Measurements from ENCODE around the gene KATNAL1.

The KATNAL1 gene

GRCh38 chr13:30196025-30196424 is 111.3 kb downstream of the KATNAL1 start:
- no peak overlapping the region for H2AFZ ChIP-seq (ENCODE audit: low read depth, low read length)
- WGBS = 55% methylated on average over 3 of the region's 3 CpGs
- no peak overlapping the region for H3K14ac ChIP-seq (ENCODE audit: low read length in 2 of 2)
- peak; percentile 39 for DNase-seq
- H3K79me1 ChIP-seq (replicated peaks; ENCODE audit: low read length, poor library complexity, severe bottlenecking) = peaks cover 5% of the 10 kb centered on the region
- H2BK120ac ChIP-seq (ENCODE audit: low read depth, low read length) = peak overlapping the region; percentile 1
- H3K9me3 ChIP-seq (ENCODE audit: control insufficient read depth, low read length) = no peaks in the 10 kb centered on the region
- no peak overlapping the region for H2AK5ac ChIP-seq (ENCODE audit: low read length, severe bottlenecking)
- H3K9ac ChIP-seq (ENCODE audit: low read length) = no peak overlapping the region
- no peak overlapping the region for H3K4me2 ChIP-seq (ENCODE audit: low read length, poor library complexity, severe bottlenecking)
- no peak overlapping the region for H4K8ac ChIP-seq (ENCODE audit: low read length)
- no peak overlapping the region for H3K4me3 ChIP-seq (ENCODE audit: insufficient read depth in 1 of 2, low read depth in 1 of 2, low read length in 2 of 2)
- H4K91ac ChIP-seq (ENCODE audit: low read length) = peak overlapping the region; percentile 7
- no peak overlapping the region for H3K18ac ChIP-seq (ENCODE audit: low read depth in 1 of 2, low read length in 2 of 2)
- H3K23ac ChIP-seq (ENCODE audit: low read length in 2 of 2) = peak overlapping the region in 1 of 2 experiments; percentile 74
- H3K27me3 ChIP-seq (ENCODE audit: control insufficient read depth in 1 of 2, insufficient read depth in 1 of 2, low read length in 2 of 2) = no peaks in the 10 kb centered on the region
- peak overlapping the region; percentile 66 for H3K27ac ChIP-seq (ENCODE audit: low read length, poor library complexity, severe bottlenecking)
- H2BK12ac ChIP-seq (ENCODE audit: low read length in 2 of 2) = no peak overlapping the region
- H2BK5ac ChIP-seq (ENCODE audit: low read depth, low read length, poor library complexity, severe bottlenecking) = peak overlapping the region; percentile 10
- H2BK15ac ChIP-seq (ENCODE audit: low read depth, poor library complexity, severe bottlenecking) = no peak overlapping the region
- H3K4me1 ChIP-seq (ENCODE audit: control insufficient read depth, insufficient read depth, low read depth, low read length) = peaks cover 7% of the 10 kb centered on the region
- H3K36me3 ChIP-seq (ENCODE audit: control insufficient read depth in 1 of 2, insufficient read depth in 2 of 2, low read depth in 1 of 2, low read length in 2 of 2) = peaks cover 4 to 11% of the 10 kb centered on the region in 2 experiments
- H3K4ac ChIP-seq (ENCODE audit: low read depth in 1 of 2, low read length in 2 of 2) = no peak overlapping the region

GRCh38 chr13:30194906-30195305 is 112.4 kb downstream of the KATNAL1 start:
- Histone ChIP-seq H3K23ac (ENCODE audit: low read length in 2 of 2) (no peak overlapping the region), H3K14ac (ENCODE audit: low read length in 2 of 2) (no peak overlapping the region), H3K18ac (ENCODE audit: low read depth in 1 of 2, low read length in 2 of 2) (no peak overlapping the region), H3K4me1 (ENCODE audit: control insufficient read depth, insufficient read depth, low read depth, low read length) (peaks cover 7% of the 10 kb centered on the region), H2BK12ac (ENCODE audit: low read length in 2 of 2) (no peak overlapping the region), H4K8ac (ENCODE audit: low read length) (no peak overlapping the region), H3K4me2 (ENCODE audit: low read length, poor library complexity, severe bottlenecking) (no peak overlapping the region), H3K27ac (ENCODE audit: low read length, poor library complexity, severe bottlenecking) (no peak overlapping the region), H2BK15ac (ENCODE audit: low read depth, poor library complexity, severe bottlenecking) (no peak overlapping the region), H3K27me3 (ENCODE audit: control insufficient read depth in 1 of 2, insufficient read depth in 1 of 2, low read length in 2 of 2) (no peaks in the 10 kb centered on the region), H3K9ac (ENCODE audit: low read length) (no peak overlapping the region), H2AFZ (ENCODE audit: low read depth, low read length) (no peak overlapping the region), H2AK5ac (ENCODE audit: low read length, severe bottlenecking) (no peak overlapping the region), H2BK5ac (ENCODE audit: low read depth, low read length, poor library complexity, severe bottlenecking) (no peak overlapping the region), H3K79me1 (replicated peaks; ENCODE audit: low read length, poor library complexity, severe bottlenecking) (peaks cover 3% of the 10 kb centered on the region), H2BK120ac (ENCODE audit: low read depth, low read length) (no peak overlapping the region), H3K36me3 (ENCODE audit: control insufficient read depth in 1 of 2, insufficient read depth in 2 of 2, low read depth in 1 of 2, low read length in 2 of 2) (peaks cover 0 to 7% of the 10 kb centered on the region in 2 experiments), H3K4me3 (ENCODE audit: insufficient read depth in 1 of 2, low read depth in 1 of 2, low read length in 2 of 2) (no peak overlapping the region), H3K4ac (ENCODE audit: low read depth in 1 of 2, low read length in 2 of 2) (no peak overlapping the region), H3K9me3 (ENCODE audit: control insufficient read depth, low read length) (no peaks in the 10 kb centered on the region), H4K91ac (ENCODE audit: low read length) (no peak overlapping the region)
- WGBS = 64% methylated on average over 7 of the region's 7 CpGs
- no peak for DNase-seq

GRCh38 chr13:30193279-30194234 is 113.8 kb downstream of the KATNAL1 start:
- H3K14ac ChIP-seq (ENCODE audit: low read length in 2 of 2) = no peak overlapping the region
- 97% methylated on average over 9 of the region's 11 CpGs for WGBS

GRCh38 chr13:30192320-30193093 is 114.8 kb downstream of the KATNAL1 start:
- H3K23ac ChIP-seq (ENCODE audit: low read length in 2 of 2) = no peak overlapping the region
- H3K27me3 ChIP-seq (ENCODE audit: control insufficient read depth in 1 of 2, insufficient read depth in 1 of 2, low read length in 2 of 2) = no peaks in the 10 kb centered on the region
- H2BK120ac ChIP-seq (ENCODE audit: low read depth, low read length) = no peak overlapping the region
- H3K18ac ChIP-seq (ENCODE audit: low read depth in 1 of 2, low read length in 2 of 2) = no peak overlapping the region
- no peak overlapping the region for H4K91ac ChIP-seq (ENCODE audit: low read length)
- H4K8ac ChIP-seq (ENCODE audit: low read length) = no peak overlapping the region
- DNase-seq = no peak
- no peak overlapping the region for H3K14ac ChIP-seq (ENCODE audit: low read length in 2 of 2)
- H3K4me2 ChIP-seq (ENCODE audit: low read length, poor library complexity, severe bottlenecking) = no peak overlapping the region
- H2BK15ac ChIP-seq (ENCODE audit: low read depth, poor library complexity, severe bottlenecking) = no peak overlapping the region
- no peak overlapping the region for H2AFZ ChIP-seq (ENCODE audit: low read depth, low read length)
- H3K4ac ChIP-seq (ENCODE audit: low read depth in 1 of 2, low read length in 2 of 2) = no peak overlapping the region
- H3K4me1 ChIP-seq (ENCODE audit: control insufficient read depth, insufficient read depth, low read depth, low read length) = peaks cover 7% of the 10 kb centered on the region
- H3K9me3 ChIP-seq (ENCODE audit: control insufficient read depth, low read length) = no peaks in the 10 kb centered on the region
- H2AK5ac ChIP-seq (ENCODE audit: low read length, severe bottlenecking) = no peak overlapping the region
- H3K36me3 ChIP-seq (ENCODE audit: control insufficient read depth in 1 of 2, insufficient read depth in 2 of 2, low read depth in 1 of 2, low read length in 2 of 2) = no peaks in the 10 kb centered on the region
- H3K4me3 ChIP-seq (ENCODE audit: insufficient read depth in 1 of 2, low read depth in 1 of 2, low read length in 2 of 2) = no peak overlapping the region
- no peak overlapping the region for H2BK12ac ChIP-seq (ENCODE audit: low read length in 2 of 2)
- no peak overlapping the region for H3K27ac ChIP-seq (ENCODE audit: low read length, poor library complexity, severe bottlenecking)
- no peak overlapping the region for H2BK5ac ChIP-seq (ENCODE audit: low read depth, low read length, poor library complexity, severe bottlenecking)
- H3K79me1 ChIP-seq (replicated peaks; ENCODE audit: low read length, poor library complexity, severe bottlenecking) = peaks cover 3% of the 10 kb centered on the region
- no peak overlapping the region for H3K9ac ChIP-seq (ENCODE audit: low read length)
- WGBS = 86% methylated on average over 10 of the region's 10 CpGs

More at GRCh38 chr13:30193279-30194234, 113.8 kb downstream of the KATNAL1 start:
- Histone ChIP-seq H3K4me2 (ENCODE audit: low read length, poor library complexity, severe bottlenecking) (no peak overlapping the region), H3K9ac (ENCODE audit: low read length) (no peak overlapping the region), H3K4ac (ENCODE audit: low read depth in 1 of 2, low read length in 2 of 2) (no peak overlapping the region), H3K18ac (ENCODE audit: low read depth in 1 of 2, low read length in 2 of 2) (no peak overlapping the region), H2AFZ (ENCODE audit: low read depth, low read length) (no peak overlapping the region), H2BK12ac (ENCODE audit: low read length in 2 of 2) (no peak overlapping the region), H2BK120ac (ENCODE audit: low read depth, low read length) (no peak overlapping the region), H2AK5ac (ENCODE audit: low read length, severe bottlenecking) (no peak overlapping the region), H3K4me1 (ENCODE audit: control insufficient read depth, insufficient read depth, low read depth, low read length) (peaks cover 7% of the 10 kb centered on the region), H2BK15ac (ENCODE audit: low read depth, poor library complexity, severe bottlenecking) (no peak overlapping the region), H3K27me3 (ENCODE audit: control insufficient read depth in 1 of 2, insufficient read depth in 1 of 2, low read length in 2 of 2) (no peaks in the 10 kb centered on the region), H3K27ac (ENCODE audit: low read length, poor library complexity, severe bottlenecking) (no peak overlapping the region), H3K4me3 (ENCODE audit: insufficient read depth in 1 of 2, low read depth in 1 of 2, low read length in 2 of 2) (no peak overlapping the region), H3K9me3 (ENCODE audit: control insufficient read depth, low read length) (no peaks in the 10 kb centered on the region), H2BK5ac (ENCODE audit: low read depth, low read length, poor library complexity, severe bottlenecking) (no peak overlapping the region), H3K79me1 (replicated peaks; ENCODE audit: low read length, poor library complexity, severe bottlenecking) (peaks cover 3% of the 10 kb centered on the region), H4K8ac (ENCODE audit: low read length) (no peak overlapping the region), H3K23ac (ENCODE audit: low read length in 2 of 2) (no peak overlapping the region), H3K36me3 (ENCODE audit: control insufficient read depth in 1 of 2, insufficient read depth in 2 of 2, low read depth in 1 of 2, low read length in 2 of 2) (peaks cover 0 to 3% of the 10 kb centered on the region in 2 experiments), H4K91ac (ENCODE audit: low read length) (no peak overlapping the region)
- DNase-seq = no peak
